ENCODE data around the gene CYP4F8. TPM values are rescaled to one million over a fixed set of nuclear protein-coding genes. Genes with fewer than 3 reads are reported as not detected.

The CYP4F8 gene
- polyA plus RNA-seq, 1 of the 3 experiments (the other 2 are of a cell fraction), result not detected

DNA sequence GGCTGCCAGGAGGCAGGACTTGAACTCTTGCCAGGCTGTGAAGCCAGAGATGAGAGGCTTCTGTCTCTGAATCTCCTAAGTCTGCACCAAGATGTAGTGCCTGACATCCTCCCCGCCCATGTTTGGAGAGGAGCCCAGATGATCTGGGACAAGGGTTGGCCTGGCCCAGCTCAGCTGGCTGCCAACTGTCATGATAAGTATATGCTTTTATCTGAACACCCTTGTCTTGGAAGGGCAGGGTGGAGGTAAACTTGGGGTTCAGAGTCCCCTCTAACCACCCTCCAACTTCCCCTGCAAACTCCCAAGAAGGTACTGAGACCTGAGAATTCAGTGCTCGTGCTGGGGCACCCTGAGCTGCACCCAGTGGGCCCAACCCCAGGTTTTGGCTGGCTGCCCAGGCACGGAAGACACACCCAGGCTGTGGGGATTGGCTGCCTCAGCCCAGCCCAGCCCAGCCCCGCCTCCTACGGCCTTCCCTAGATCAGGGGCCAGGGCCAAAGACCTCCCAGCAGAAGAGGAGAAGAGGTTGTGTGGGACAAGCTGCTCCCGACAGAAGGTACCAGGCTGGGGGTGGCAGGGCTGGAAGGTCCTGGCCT, 57.7 kb downstream of the CYP4F8 start, which contains the start of gene CYP4F12:
TSS of gene CYP4F12 (plus strand) at position 508 of the 596 bp plus-strand sequence. CDS start 443 bp downstream, outside the sequence.
- no peaks in the 10 kb centered on the region for H3K36me3 ChIP-seq (replicated peaks in 1 of 2; ENCODE audit: control insufficient read depth in 1 of 2, insufficient read depth in 2 of 2, low read length in 1 of 2)

DNA sequence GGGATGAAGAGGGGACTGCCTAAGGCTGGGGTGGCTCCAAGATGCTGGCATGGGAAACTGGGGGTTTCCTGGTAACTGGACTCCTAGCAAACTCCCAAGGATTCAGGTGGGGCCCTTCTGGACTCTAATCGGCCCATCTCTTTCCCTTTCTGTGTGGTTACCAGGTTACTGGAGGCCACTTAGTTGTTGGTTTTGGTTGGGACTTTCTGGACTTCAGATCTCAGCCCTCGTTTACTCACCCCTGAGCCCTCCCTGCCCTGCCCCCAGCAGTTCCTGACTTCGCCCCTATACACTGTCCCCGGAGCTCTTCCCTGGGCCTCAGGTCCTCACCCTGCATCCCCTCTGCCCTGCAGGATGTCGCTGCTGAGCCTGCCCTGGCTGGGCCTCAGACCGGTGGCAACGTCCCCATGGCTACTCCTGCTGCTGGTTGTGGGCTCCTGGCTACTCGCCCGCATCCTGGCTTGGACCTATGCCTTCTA, 58.2 kb downstream of the CYP4F8 start:
- no peaks in the 10 kb centered on the region for H3K27me3 ChIP-seq (ENCODE audit: insufficient read depth)
- no peak overlapping the region for H2AFZ ChIP-seq (ENCODE audit: low read depth)
- no peak overlapping the region for H3K4me2 ChIP-seq
- no peaks in the 10 kb centered on the region for H3K79me2 ChIP-seq (ENCODE audit: insufficient read depth)
- no peaks in the 10 kb centered on the region for H3F3A ChIP-seq (replicated peaks; ENCODE audit: insufficient read depth)
- no peaks in the 10 kb centered on the region for H3K4me1 ChIP-seq (ENCODE audit: control insufficient read depth in 1 of 2, insufficient read depth in 2 of 2, low read depth in 1 of 2, low read length in 1 of 2)
- ChIA-PET CTCF (no interaction called here), POLR2A (no interaction called here)
- WGBS (ENCODE audit: low lambda C conversion rate), result 4% methylated on average over 7 of the region's 9 CpGs
- no peaks in the 10 kb centered on the region for H3K9me3 ChIP-seq
- H3K27ac ChIP-seq (ENCODE audit: low read depth in 2 of 2, low read length in 1 of 2), result no peak overlapping the region
- H3K9ac ChIP-seq, result no peak overlapping the region
- no peak for DNase-seq
- no peaks in the 10 kb centered on the region for H3K36me3 ChIP-seq (replicated peaks in 1 of 2; ENCODE audit: control insufficient read depth in 1 of 2, insufficient read depth in 2 of 2, low read length in 1 of 2)
- no peak overlapping the region for H3K4me3 ChIP-seq (ENCODE audit: low read depth in 2 of 2, low read length in 1 of 2)
- H4K20me1 ChIP-seq (ENCODE audit: insufficient read depth), result no peaks in the 10 kb centered on the region
- TF ChIP-seq TCF12 (IDR thresholded peaks at IDR 0.05) (no peak), TAF1 (IDR thresholded peaks at IDR 0.05; ENCODE audit: borderline replicate concordance, low read depth, low read length) (no peak), YY1 (IDR thresholded peaks at IDR 0.05; ENCODE audit: low read depth) (no peak), MXI1 (IDR thresholded peaks at IDR 0.05; ENCODE audit: low read depth, low read length) (no peak), NRF1 (IDR thresholded peaks at IDR 0.05; ENCODE audit: low read depth, low read length) (no peak), CHD2 (IDR thresholded peaks at IDR 0.05; ENCODE audit: low read length, partially characterized antibody) (no peak), TEAD4 (IDR thresholded peaks at IDR 0.05; ENCODE audit: borderline replicate concordance, insufficient read depth) (no peak), REST (IDR thresholded peaks at IDR 0.05; ENCODE audit: low read depth, low read length) (no peak)
- TF ChIP-seq, protein P1, sequence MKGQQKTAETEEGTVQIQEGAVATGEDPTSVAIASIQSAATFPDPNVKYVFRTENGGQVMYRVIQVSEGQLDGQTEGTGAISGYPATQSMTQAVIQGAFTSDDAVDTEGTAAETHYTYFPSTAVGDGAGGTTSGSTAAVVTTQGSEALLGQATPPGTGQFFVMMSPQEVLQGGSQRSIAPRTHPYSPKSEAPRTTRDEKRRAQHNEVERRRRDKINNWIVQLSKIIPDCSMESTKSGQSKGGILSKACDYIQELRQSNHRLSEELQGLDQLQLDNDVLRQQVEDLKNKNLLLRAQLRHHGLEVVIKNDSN (IDR thresholded peaks at IDR 0.05; ENCODE audit: borderline replicate concordance, low read depth), result no peak
- H3K9me2 ChIP-seq, result no peaks in the 10 kb centered on the region

More for the DNA sequence above, 57.7 kb downstream of the CYP4F8 start, which contains the start of gene CYP4F12:
- Histone ChIP-seq H3K9me3 (no peaks in the 10 kb centered on the region), H3K4me3 (ENCODE audit: low read depth in 2 of 2, low read length in 1 of 2) (no peak within 1 kb of the TSS), H4K20me1 (ENCODE audit: insufficient read depth) (no peaks in the 10 kb centered on the region), H3K4me2 (no peak within 1 kb of the TSS), H3K4me1 (ENCODE audit: control insufficient read depth in 1 of 2, insufficient read depth in 2 of 2, low read depth in 1 of 2, low read length in 1 of 2) (no peaks in the 10 kb centered on the region), H3K9ac (no peak within 1 kb of the TSS), H2AFZ (ENCODE audit: low read depth) (no peak within 1 kb of the TSS), H3F3A (replicated peaks; ENCODE audit: insufficient read depth) (no peaks in the 10 kb centered on the region), H3K27me3 (ENCODE audit: insufficient read depth) (no peaks in the 10 kb centered on the region), H3K79me2 (ENCODE audit: insufficient read depth) (no peaks in the 10 kb centered on the region), H3K27ac (ENCODE audit: low read depth in 2 of 2, low read length in 1 of 2) (no peak within 1 kb of the TSS), H3K9me2 (no peaks in the 10 kb centered on the region)
- TF ChIP-seq YY1 (IDR thresholded peaks at IDR 0.05; ENCODE audit: low read depth) (no peak), POLR2AphosphoS5 (IDR thresholded peaks at IDR 0.05; ENCODE audit: low read depth, low read length) (no peak), MXI1 (IDR thresholded peaks at IDR 0.05; ENCODE audit: low read depth, low read length) (no peak), ELF1 (IDR thresholded peaks at IDR 0.05) (no peak), JUND (IDR thresholded peaks at IDR 0.05) (no peak), RFX5 (IDR thresholded peaks at IDR 0.05; ENCODE audit: low read length) (no peak), FOXM1 (IDR thresholded peaks at IDR 0.05; ENCODE audit: low read depth) (no peak), MAX (IDR thresholded peaks at IDR 0.05; ENCODE audit: low read depth) (no peak), NRF1 (IDR thresholded peaks at IDR 0.05; ENCODE audit: low read depth, low read length) (no peak)
- DNase-seq, result no peak
- POLR2A ChIA-PET, result no interaction called here
- WGBS (ENCODE audit: low lambda C conversion rate), result 7% methylated on average over 3 of the region's 6 CpGs
- CTCF ChIA-PET, result no interaction called here

All from SK-N-SH (cell line).